Measurements from ENCODE around the gene BTBD18.

DNA sequence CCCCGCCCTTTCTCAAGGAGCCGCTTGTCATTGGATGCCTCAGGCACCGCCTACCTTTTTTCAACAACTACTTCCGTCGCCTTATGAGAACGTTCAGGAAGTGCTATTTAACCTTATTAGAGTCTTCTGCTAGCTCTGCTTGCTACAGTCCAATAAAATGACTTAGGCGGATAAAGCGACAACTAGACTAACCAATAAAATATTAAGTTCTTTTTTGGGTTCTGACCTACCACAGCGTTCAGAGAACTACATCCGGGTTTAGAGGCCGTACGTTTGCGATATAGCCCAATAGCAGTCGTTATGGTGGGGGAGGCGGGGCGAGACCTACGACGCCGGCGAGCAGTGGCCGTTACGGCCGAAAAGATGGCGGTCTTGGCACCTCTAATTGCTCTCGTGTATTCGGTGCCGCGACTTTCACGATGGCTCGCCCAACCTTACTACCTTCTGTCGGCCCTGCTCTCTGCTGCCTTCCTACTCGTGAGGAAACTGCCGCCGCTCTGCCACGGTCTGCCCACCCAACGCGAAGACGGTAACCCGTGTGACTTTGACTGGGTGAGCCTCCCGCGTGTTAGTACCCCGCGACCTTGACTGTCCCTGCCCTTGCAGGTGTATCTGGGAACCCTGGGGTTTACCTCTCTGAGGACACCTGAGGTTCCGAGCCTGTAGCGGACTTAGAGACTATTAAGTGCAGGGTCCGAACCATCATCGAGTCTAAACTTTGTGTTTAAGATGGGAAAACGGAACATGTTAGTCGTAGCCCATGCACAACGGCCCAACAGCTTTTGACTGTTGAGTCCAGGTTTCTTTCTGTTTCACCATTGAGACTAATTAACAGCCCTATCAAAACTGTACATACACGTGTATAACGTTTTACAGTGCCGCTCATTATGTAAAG is 39.1 kb downstream of the BTBD18 start, which contains the start of gene TMX2:
- TF ChIP-seq, protein P1, sequence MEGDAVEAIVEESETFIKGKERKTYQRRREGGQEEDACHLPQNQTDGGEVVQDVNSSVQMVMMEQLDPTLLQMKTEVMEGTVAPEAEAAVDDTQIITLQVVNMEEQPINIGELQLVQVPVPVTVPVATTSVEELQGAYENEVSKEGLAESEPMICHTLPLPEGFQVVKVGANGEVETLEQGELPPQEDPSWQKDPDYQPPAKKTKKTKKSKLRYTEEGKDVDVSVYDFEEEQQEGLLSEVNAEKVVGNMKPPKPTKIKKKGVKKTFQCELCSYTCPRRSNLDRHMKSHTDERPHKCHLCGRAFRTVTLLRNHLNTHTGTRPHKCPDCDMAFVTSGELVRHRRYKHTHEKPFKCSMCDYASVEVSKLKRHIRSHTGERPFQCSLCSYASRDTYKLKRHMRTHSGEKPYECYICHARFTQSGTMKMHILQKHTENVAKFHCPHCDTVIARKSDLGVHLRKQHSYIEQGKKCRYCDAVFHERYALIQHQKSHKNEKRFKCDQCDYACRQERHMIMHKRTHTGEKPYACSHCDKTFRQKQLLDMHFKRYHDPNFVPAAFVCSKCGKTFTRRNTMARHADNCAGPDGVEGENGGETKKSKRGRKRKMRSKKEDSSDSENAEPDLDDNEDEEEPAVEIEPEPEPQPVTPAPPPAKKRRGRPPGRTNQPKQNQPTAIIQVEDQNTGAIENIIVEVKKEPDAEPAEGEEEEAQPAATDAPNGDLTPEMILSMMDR (IDR thresholded peaks at IDR 0.05; ENCODE audit: poor library complexity), result no peak
- no peak for TF ChIP-seq EZH2 (IDR thresholded peaks at IDR 0.05; ENCODE audit: borderline replicate concordance)
